A549 treated with RU486 at 1 μM for 4 hours (cell line): ENCODE data around the gene KRTAP10-9. TPM values are rescaled to one million over a fixed set of nuclear protein-coding genes. Genes with fewer than 3 reads are reported as not detected.

Experiments used
- total RNA-seq: library from RNA; stranded (reverse); fragments of 200-300 nt; extraction: Qiagen RNA extraction; gene quantifications from 5 replicates; pipeline ENCODE4 v1.2.3, GENCODE V29; 2022; ENCODE audit warnings: low read depth

KRTAP10-9 gene
- total RNA-seq: not detected in 5 replicates

GRCh38 chr21:44626673-44627143 is at the start of gene KRTAP10-9:
KRTAP10-9 (plus strand) TSS chr21:44627093; CDS start chr21:44627172, 79 bp downstream.

GRCh38 chr21:44580231-44580821 is 46.6 kb upstream of the KRTAP10-9 start, which contains the start of gene KRTAP10-5:
KRTAP10-5 (minus strand) TSS chr21:44580604; CDS start chr21:44580578, 26 bp downstream.

GRCh38 chr21:44592446-44593311 is 34.2 kb upstream of the KRTAP10-9 start, which contains the start of gene KRTAP10-6:
KRTAP10-6 (minus strand) TSS chr21:44592505; CDS start chr21:44592484, 21 bp downstream.

GRCh38 chr21:44600118-44600978 is 26.5 kb upstream of the KRTAP10-9 start, which contains the start of gene KRTAP10-7:
KRTAP10-7 (plus strand) TSS chr21:44600597; CDS start chr21:44600622, 25 bp downstream.

GRCh38 chr21:44612029-44612486 is 14.8 kb upstream of the KRTAP10-9 start, which contains the start of gene KRTAP10-8:
KRTAP10-8 (plus strand) TSS chr21:44612079; CDS start chr21:44612101, 22 bp downstream.

GRCh38 chr21:44637018-44637850 is 10.3 kb downstream of the KRTAP10-9 start, which contains the start of gene KRTAP10-10:
KRTAP10-10 (plus strand) TSS chr21:44637356; CDS start chr21:44637418, 62 bp downstream.

GRCh38 chr21:44646366-44647221 is 19.7 kb downstream of the KRTAP10-9 start, which contains the start of gene KRTAP10-11:
KRTAP10-11 (plus strand) TSS chr21:44646414; CDS start chr21:44646459, 45 bp downstream.

GRCh38 chr21:44654576-44655175 is 27.8 kb downstream of the KRTAP10-9 start, which contains the start of gene KRTAP12-4:
KRTAP12-4 (minus strand) TSS chr21:44654659; CDS start chr21:44654614, 45 bp downstream.

GRCh38 chr21:44657635-44658540 is 31.0 kb downstream of the KRTAP10-9 start, which contains the start of gene KRTAP12-3:
KRTAP12-3 (plus strand) TSS chr21:44657932; CDS start chr21:44657980, 48 bp downstream.

GRCh38 chr21:44666401-44667320 is 39.8 kb downstream of the KRTAP10-9 start, which contains the start of gene KRTAP12-2:
KRTAP12-2 (minus strand) TSS chr21:44666927; CDS start chr21:44666886, 41 bp downstream.

Other genes starting within 250 kb of the KRTAP10-9 start
- 1.0 to 2.1 TPM (median 1.6 TPM) in 5 replicates for gene LRRC3, start 171.6 kb upstream of the KRTAP10-9 start, total RNA-seq
- gene KRTAP10-1, start 86.9 kb upstream of the KRTAP10-9 start, total RNA-seq: not detected in 5 replicates
- gene KRTAP10-2, start 75.6 kb upstream of the KRTAP10-9 start, total RNA-seq: not detected in 5 replicates
- gene KRTAP10-3, start 68.3 kb upstream of the KRTAP10-9 start, total RNA-seq: not detected in 5 replicates
- gene KRTAP10-4, start 53.4 kb upstream of the KRTAP10-9 start, total RNA-seq: not detected in 5 replicates
- not detected in 5 replicates for gene KRTAP10-5, start 46.5 kb upstream of the KRTAP10-9 start, total RNA-seq
- not detected in 5 replicates for gene KRTAP10-6, start 34.6 kb upstream of the KRTAP10-9 start, total RNA-seq
- not detected in 5 replicates for gene KRTAP10-7, start 26.5 kb upstream of the KRTAP10-9 start, total RNA-seq
- not detected in 5 replicates for gene KRTAP10-8, start 15.0 kb upstream of the KRTAP10-9 start, total RNA-seq
- not detected in 5 replicates for gene KRTAP10-10, start 10.3 kb downstream of the KRTAP10-9 start, total RNA-seq
- gene KRTAP10-11, start 19.3 kb downstream of the KRTAP10-9 start, total RNA-seq: not detected in 5 replicates
- gene KRTAP12-4, start 27.6 kb downstream of the KRTAP10-9 start, total RNA-seq: not detected in 5 replicates
- not detected in 5 replicates for gene KRTAP12-3, start 30.8 kb downstream of the KRTAP10-9 start, total RNA-seq
- not detected in 5 replicates for gene KRTAP12-2, start 39.8 kb downstream of the KRTAP10-9 start, total RNA-seq
- not detected in 5 replicates for gene KRTAP12-1, start 55.1 kb downstream of the KRTAP10-9 start, total RNA-seq
- not detected in 5 replicates for gene KRTAP10-12, start 70.1 kb downstream of the KRTAP10-9 start, total RNA-seq
- gene TSPEAR, start 84.5 kb downstream of the KRTAP10-9 start, total RNA-seq: not detected in 5 replicates
- gene UBE2G2, start 174.7 kb downstream of the KRTAP10-9 start, total RNA-seq: 29.2 to 37.0 TPM (median 35.4 TPM) in 5 replicates
- 43.1 to 72.9 TPM (median 70.5 TPM) in 5 replicates for gene SUMO3, start 191.0 kb downstream of the KRTAP10-9 start, total RNA-seq
- gene PTTG1IP, start 246.6 kb downstream of the KRTAP10-9 start, total RNA-seq: 88.0 to 98.1 TPM (median 96.5 TPM) in 5 replicates